EH (cell line): ENCODE data around the gene SH3RF3.

Experiments
- DNase-seq: peaks from one replicate; pipeline ENCODE4 v3.0.0-alpha.2; 2015; ENCODE audit warnings: low read depth

The SH3RF3 gene

GRCh38 chr2:109264595-109265328, 135.8 kb downstream of the SH3RF3 start:
- peak; percentile 55 for DNase-seq

GRCh38 chr2:109265369-109265768, 136.4 kb downstream of the SH3RF3 start:
- DNase-seq, result no peak

GRCh38 chr2:109265953-109266352, 136.9 kb downstream of the SH3RF3 start:
- no peak for DNase-seq

- no peak for DNase-seq
Measured at GRCh38 chr2:109266496-109266895, 137.5 kb downstream of the SH3RF3 start.

GRCh38 chr2:109266998-109267854, 138.2 kb downstream of the SH3RF3 start:
- no peak for DNase-seq

GRCh38 chr2:109268916-109269315, 139.9 kb downstream of the SH3RF3 start:
- DNase-seq, result no peak

GRCh38 chr2:109269706-109270504, 140.9 kb downstream of the SH3RF3 start:
- no peak for DNase-seq

GRCh38 chr2:109270505-109271312, 141.7 kb downstream of the SH3RF3 start:
- DNase-seq, result no peak

- DNase-seq, result no peak
Measured at GRCh38 chr2:109271920-109272319, 142.9 kb downstream of the SH3RF3 start.

- DNase-seq, result no peak
Measured at GRCh38 chr2:109272461-109272860, 143.5 kb downstream of the SH3RF3 start.

GRCh38 chr2:109275120-109276012, 146.4 kb downstream of the SH3RF3 start:
- no peak for DNase-seq

- no peak for DNase-seq
Measured at GRCh38 chr2:109277406-109277805, 148.4 kb downstream of the SH3RF3 start.

GRCh38 chr2:109279243-109279860, 150.3 kb downstream of the SH3RF3 start:
- no peak for DNase-seq

GRCh38 chr2:109280804-109281203, 151.8 kb downstream of the SH3RF3 start:
- no peak for DNase-seq

- DNase-seq, result no peak
Measured at GRCh38 chr2:109282360-109282759, 153.4 kb downstream of the SH3RF3 start.

GRCh38 chr2:109282865-109283264, 153.9 kb downstream of the SH3RF3 start:
- no peak for DNase-seq

- DNase-seq, result peak; percentile 78
Measured at GRCh38 chr2:109284826-109285225, 155.8 kb downstream of the SH3RF3 start.

- peak; percentile 75 for DNase-seq
Measured at GRCh38 chr2:109285244-109285651, 156.2 kb downstream of the SH3RF3 start.

- no peak for DNase-seq
Measured at GRCh38 chr2:109287413-109287812, 158.4 kb downstream of the SH3RF3 start.

- no peak for DNase-seq
Measured at GRCh38 chr2:109287838-109288237, 158.8 kb downstream of the SH3RF3 start.
